Suprapubic skin (tissue), 3 donors: ENCODE results near the gene HAPLN2.

Experiments used
- POLR2A ChIP-seq, 2 donors: fragments of 450-650 bp; IDR thresholded peaks; one replicate each; pipeline ENCODE4 v1.6.1; 2017; ENCODE audit warnings: antibody characterized with exemption in 2 of 2, mild to moderate bottlenecking in 2 of 2, moderate library complexity in 2 of 2
- TF ChIP-seq, protein P1 (sequence below), 2 donors: fragments of 200-600 bp in 1 of 2; fragments of 450-650 bp in 1 of 2; sonication (generic) in 1 of 2; IDR thresholded peaks; one replicate each; pipeline ENCODE4 v1.5.1; 2016 to 2019; ENCODE audit warnings: antibody characterized with exemption in 2 of 2, mild to moderate bottlenecking in 1 of 2, moderate library complexity in 1 of 2

DNA sequence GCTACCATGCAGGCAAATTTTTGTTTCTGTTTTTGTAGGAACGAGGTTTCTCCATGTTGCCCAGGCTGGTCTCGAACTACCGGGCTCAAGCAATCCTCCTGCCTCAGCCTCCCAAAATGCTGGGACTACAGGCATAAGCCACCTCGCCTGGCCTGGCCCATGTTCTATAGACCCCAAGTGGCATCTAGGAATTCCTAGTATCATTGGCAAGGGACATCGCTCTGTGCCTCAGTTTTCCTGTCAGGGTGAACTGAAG lies 43.5 kb downstream of the HAPLN2 start:
- no peak for TF ChIP-seq POLR2A (IDR thresholded peaks at IDR 0.05)
- TF ChIP-seq, protein P1, sequence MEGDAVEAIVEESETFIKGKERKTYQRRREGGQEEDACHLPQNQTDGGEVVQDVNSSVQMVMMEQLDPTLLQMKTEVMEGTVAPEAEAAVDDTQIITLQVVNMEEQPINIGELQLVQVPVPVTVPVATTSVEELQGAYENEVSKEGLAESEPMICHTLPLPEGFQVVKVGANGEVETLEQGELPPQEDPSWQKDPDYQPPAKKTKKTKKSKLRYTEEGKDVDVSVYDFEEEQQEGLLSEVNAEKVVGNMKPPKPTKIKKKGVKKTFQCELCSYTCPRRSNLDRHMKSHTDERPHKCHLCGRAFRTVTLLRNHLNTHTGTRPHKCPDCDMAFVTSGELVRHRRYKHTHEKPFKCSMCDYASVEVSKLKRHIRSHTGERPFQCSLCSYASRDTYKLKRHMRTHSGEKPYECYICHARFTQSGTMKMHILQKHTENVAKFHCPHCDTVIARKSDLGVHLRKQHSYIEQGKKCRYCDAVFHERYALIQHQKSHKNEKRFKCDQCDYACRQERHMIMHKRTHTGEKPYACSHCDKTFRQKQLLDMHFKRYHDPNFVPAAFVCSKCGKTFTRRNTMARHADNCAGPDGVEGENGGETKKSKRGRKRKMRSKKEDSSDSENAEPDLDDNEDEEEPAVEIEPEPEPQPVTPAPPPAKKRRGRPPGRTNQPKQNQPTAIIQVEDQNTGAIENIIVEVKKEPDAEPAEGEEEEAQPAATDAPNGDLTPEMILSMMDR (IDR thresholded peaks at IDR 0.05) = no peak
